ENCODE data around the gene PFKP.
"Not testable (repeated sequence)": the region's sequence is repeated elsewhere in the genome, so short reads cannot be mapped to it uniquely, and the experiment has no call there.

The PFKP gene

GRCh38 chr10:3099291-3100092, 32.1 kb downstream of the PFKP start:
- DNase-seq = no peak

- no peak for DNase-seq
Observed at GRCh38 chr10:3100093-3100792, 32.9 kb downstream of the PFKP start.

GRCh38 chr10:3100856-3101640, 33.7 kb downstream of the PFKP start:
- no peak for DNase-seq

GRCh38 chr10:3102720-3103427, 35.5 kb downstream of the PFKP start:
- DNase-seq = no peak

GRCh38 chr10:3103646-3104045, 36.3 kb downstream of the PFKP start:
- no peak for DNase-seq

- DNase-seq = no peak
Observed at GRCh38 chr10:3104251-3104918, 37.0 kb downstream of the PFKP start.

GRCh38 chr10:3105166-3105565, 37.8 kb downstream of the PFKP start:
- DNase-seq = no peak

GRCh38 chr10:3105905-3106304, 38.6 kb downstream of the PFKP start:
- no peak for DNase-seq

- not testable (repeated sequence) for DNase-seq
Observed at GRCh38 chr10:3106328-3106727, 39.0 kb downstream of the PFKP start.

- DNase-seq = no peak
Observed at GRCh38 chr10:3106928-3107425, 39.6 kb downstream of the PFKP start.

GRCh38 chr10:3107426-3107961, 40.1 kb downstream of the PFKP start:
- DNase-seq = no peak

GRCh38 chr10:3108033-3108432, 40.7 kb downstream of the PFKP start:
- no peak for DNase-seq

GRCh38 chr10:3108575-3109105, 41.3 kb downstream of the PFKP start:
- no peak for DNase-seq

GRCh38 chr10:3109196-3109595, 41.8 kb downstream of the PFKP start:
- DNase-seq = no peak

- DNase-seq = no peak
Observed at GRCh38 chr10:3109633-3110032, 42.3 kb downstream of the PFKP start.

GRCh38 chr10:3110782-3111620, 43.7 kb downstream of the PFKP start:
- no peak for DNase-seq

GRCh38 chr10:3111621-3112163, 44.3 kb downstream of the PFKP start:
- no peak for DNase-seq

GRCh38 chr10:3113343-3113720, 46.0 kb downstream of the PFKP start:
- DNase-seq = no peak

- no peak for DNase-seq
Observed at GRCh38 chr10:3115685-3116084, 48.3 kb downstream of the PFKP start.

GRCh38 chr10:3116508-3117100, 49.3 kb downstream of the PFKP start:
- no peak for DNase-seq

Data from CD4-positive, alpha-beta T cell treated with Interleukin-15 for 1 hour (primary cell).